Measurements from ENCODE around the gene SLC25A39.

The SLC25A39 gene

DNA sequence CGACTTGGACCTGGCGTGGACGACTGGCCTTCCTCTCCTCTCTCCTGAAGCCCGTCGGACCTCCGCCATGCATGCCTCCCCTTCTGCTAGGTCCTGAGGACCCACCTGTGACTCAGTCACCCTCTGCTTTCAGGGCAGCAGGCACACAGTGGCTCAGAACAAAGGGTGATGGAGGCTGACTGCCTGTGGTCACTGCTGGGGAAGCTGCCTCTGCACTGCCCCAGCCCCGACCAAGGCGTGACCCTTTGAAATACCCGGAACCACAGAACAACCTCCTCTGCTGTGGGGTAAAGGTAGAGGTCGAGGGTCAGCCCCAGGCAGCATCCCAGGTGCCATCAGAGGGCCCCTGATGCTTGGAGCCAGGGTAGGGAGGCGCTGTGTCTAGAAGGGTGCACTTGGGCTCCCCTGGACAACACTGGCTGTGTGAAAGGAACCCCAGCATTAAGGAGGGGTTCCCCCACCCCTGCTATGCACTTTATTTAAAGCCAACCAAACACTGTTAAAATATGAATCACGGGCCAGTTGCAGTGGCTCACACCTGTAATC, 44.2 kb downstream of the SLC25A39 start:
- no peak overlapping the region for H3K4me3 ChIP-seq (ENCODE audit: low read depth in 1 of 2, low read length in 2 of 2)

GRCh38 chr17:44279666-44280391, 44.8 kb downstream of the SLC25A39 start:
- Histone ChIP-seq H3K36me3 (ENCODE audit: insufficient read depth, low read length) (no peaks in the 10 kb centered on the region), H3K27ac (ENCODE audit: low read depth, low read length) (no peak overlapping the region), H3K27me3 (ENCODE audit: control insufficient read depth in 1 of 2, insufficient read depth in 2 of 2, low read length in 2 of 2) (no peaks in the 10 kb centered on the region), H3K4me3 (ENCODE audit: low read depth in 1 of 2, low read length in 2 of 2) (no peak overlapping the region), H3K9me3 (ENCODE audit: low read length) (no peaks in the 10 kb centered on the region), H3K4me1 (ENCODE audit: insufficient read depth, low read length) (peaks cover 3% of the 10 kb centered on the region), H3K9ac (ENCODE audit: low read length) (no peak overlapping the region)

More for the DNA sequence above, 44.2 kb downstream of the SLC25A39 start:
- no peaks in the 10 kb centered on the region for H3K36me3 ChIP-seq (ENCODE audit: insufficient read depth, low read length)
- H3K27ac ChIP-seq (ENCODE audit: low read depth, low read length), result no peak overlapping the region
- no peaks in the 10 kb centered on the region for H3K9me3 ChIP-seq (ENCODE audit: low read length)
- H3K9ac ChIP-seq (ENCODE audit: low read length), result no peak overlapping the region
- no peaks in the 10 kb centered on the region for H3K27me3 ChIP-seq (ENCODE audit: control insufficient read depth in 1 of 2, insufficient read depth in 2 of 2, low read length in 2 of 2)
- peaks cover 3% of the 10 kb centered on the region for H3K4me1 ChIP-seq (ENCODE audit: insufficient read depth, low read length)

DNA sequence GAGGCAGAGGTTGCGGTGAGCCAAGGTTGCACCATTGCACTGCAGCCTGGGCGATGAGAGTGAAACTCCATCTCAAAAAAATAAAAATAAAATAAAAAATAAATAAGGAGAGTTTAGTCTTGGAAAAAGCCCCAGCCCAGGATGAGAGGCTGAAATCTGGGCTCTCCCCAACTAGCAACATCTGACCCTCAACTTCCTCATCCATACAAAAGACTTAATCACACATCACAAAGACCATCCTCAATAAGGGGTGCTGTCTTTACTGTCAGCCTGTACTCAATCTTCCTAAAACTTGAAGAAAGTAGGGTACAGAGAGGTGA, 45.3 kb downstream of the SLC25A39 start:
- H3K9ac ChIP-seq (ENCODE audit: low read length), result no peak overlapping the region
- H3K4me1 ChIP-seq (ENCODE audit: insufficient read depth, low read length), result peaks cover 3% of the 10 kb centered on the region
- no peaks in the 10 kb centered on the region for H3K27me3 ChIP-seq (ENCODE audit: control insufficient read depth in 1 of 2, insufficient read depth in 2 of 2, low read length in 2 of 2)
- no peak overlapping the region for H3K27ac ChIP-seq (ENCODE audit: low read depth, low read length)
- H3K36me3 ChIP-seq (ENCODE audit: insufficient read depth, low read length), result no peaks in the 10 kb centered on the region
- no peaks in the 10 kb centered on the region for H3K9me3 ChIP-seq (ENCODE audit: low read length)
- H3K4me3 ChIP-seq (ENCODE audit: low read depth in 1 of 2, low read length in 2 of 2), result no peak overlapping the region

DNA sequence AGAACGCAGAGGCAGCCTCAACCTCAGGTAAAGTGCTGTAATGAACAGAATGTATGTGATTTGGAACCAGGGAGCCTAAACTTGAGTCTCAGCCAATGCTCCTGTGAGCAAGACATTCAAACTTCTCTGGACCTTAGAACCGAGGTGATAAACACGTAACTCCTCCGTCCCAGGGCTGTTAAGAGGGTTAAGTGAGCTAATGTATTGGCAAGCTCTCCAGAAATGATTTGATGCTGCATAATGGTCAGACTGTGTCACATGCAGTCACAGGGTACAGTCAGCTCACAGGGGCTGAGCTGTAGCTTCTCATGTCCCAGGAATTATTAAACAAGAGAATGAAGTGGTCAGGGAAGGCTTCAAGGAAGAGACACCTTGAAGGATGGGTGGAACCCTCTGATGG, 46.6 kb downstream of the SLC25A39 start:
- no peaks in the 10 kb centered on the region for H3K27me3 ChIP-seq (ENCODE audit: control insufficient read depth in 1 of 2, insufficient read depth in 2 of 2, low read length in 2 of 2)
- no peak overlapping the region for H3K27ac ChIP-seq (ENCODE audit: low read depth, low read length)
- no peaks in the 10 kb centered on the region for H3K9me3 ChIP-seq (ENCODE audit: low read length)
- H3K4me3 ChIP-seq (ENCODE audit: low read depth in 1 of 2, low read length in 2 of 2), result no peak overlapping the region
- H3K4me1 ChIP-seq (ENCODE audit: insufficient read depth, low read length), result peaks cover 3% of the 10 kb centered on the region
- no peaks in the 10 kb centered on the region for H3K36me3 ChIP-seq (ENCODE audit: insufficient read depth, low read length)
- H3K9ac ChIP-seq (ENCODE audit: low read length), result no peak overlapping the region

GRCh38 chr17:44273607-44274006, 51.0 kb downstream of the SLC25A39 start:
- H3K4me1 ChIP-seq (ENCODE audit: insufficient read depth, low read length), result no peaks in the 10 kb centered on the region
- peaks cover 0 to 7% of the 10 kb centered on the region in 2 donors for H3K27me3 ChIP-seq (ENCODE audit: control insufficient read depth in 1 of 2, insufficient read depth in 2 of 2, low read length in 2 of 2)
- no peaks in the 10 kb centered on the region for H3K36me3 ChIP-seq (ENCODE audit: insufficient read depth, low read length)
- no peak overlapping the region for H3K27ac ChIP-seq (ENCODE audit: low read depth, low read length)
- no peak overlapping the region for H3K9ac ChIP-seq (ENCODE audit: low read length)
- H3K4me3 ChIP-seq (ENCODE audit: low read depth in 1 of 2, low read length in 2 of 2), result no peak overlapping the region
- H3K9me3 ChIP-seq (ENCODE audit: low read length), result no peaks in the 10 kb centered on the region

GRCh38 chr17:44272954-44273353, 51.7 kb downstream of the SLC25A39 start:
- H3K4me3 ChIP-seq (ENCODE audit: low read depth in 1 of 2, low read length in 2 of 2), result no peak overlapping the region
- H3K27ac ChIP-seq (ENCODE audit: low read depth, low read length), result no peak overlapping the region
- no peaks in the 10 kb centered on the region for H3K9me3 ChIP-seq (ENCODE audit: low read length)
- no peak overlapping the region for H3K9ac ChIP-seq (ENCODE audit: low read length)
- H3K4me1 ChIP-seq (ENCODE audit: insufficient read depth, low read length), result no peaks in the 10 kb centered on the region
- H3K36me3 ChIP-seq (ENCODE audit: insufficient read depth, low read length), result no peaks in the 10 kb centered on the region
- H3K27me3 ChIP-seq (ENCODE audit: control insufficient read depth in 1 of 2, insufficient read depth in 2 of 2, low read length in 2 of 2), result peaks cover 0 to 7% of the 10 kb centered on the region in 2 donors

DNA sequence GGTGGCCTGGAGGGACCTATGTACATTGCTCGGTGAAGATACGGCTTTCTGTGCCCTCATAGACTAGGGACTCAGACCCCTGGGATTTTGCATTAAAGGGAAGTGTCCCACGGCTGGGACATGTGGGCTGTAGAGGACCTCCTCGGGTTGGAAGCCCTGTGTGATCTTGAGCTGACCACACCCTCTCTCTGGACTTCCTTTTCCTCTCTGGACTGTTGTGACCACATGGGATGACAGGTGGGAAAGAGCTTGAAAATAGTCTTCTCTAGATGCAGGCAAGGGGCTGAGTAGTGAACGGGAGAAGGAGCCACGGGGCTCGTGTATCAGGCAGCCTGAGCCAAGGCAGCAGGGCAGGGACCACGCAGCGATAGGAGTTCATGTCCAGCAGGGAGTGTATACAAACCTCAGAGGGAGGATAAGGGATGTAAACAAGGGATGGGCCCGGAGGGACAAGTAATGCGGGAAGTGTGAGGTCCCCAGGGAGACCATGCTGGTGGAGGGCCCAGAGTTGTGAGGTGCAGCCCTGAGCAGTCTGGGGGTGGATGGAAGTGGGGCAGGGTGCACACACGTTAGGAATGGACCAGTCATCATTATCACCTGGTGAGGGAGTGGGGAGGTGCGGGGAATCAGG, 52.2 kb downstream of the SLC25A39 start:
- no peaks in the 10 kb centered on the region for H3K4me1 ChIP-seq (ENCODE audit: insufficient read depth, low read length)

More for the DNA sequence above, 52.2 kb downstream of the SLC25A39 start:
- no peak overlapping the region for H3K4me3 ChIP-seq (ENCODE audit: low read depth in 1 of 2, low read length in 2 of 2)
- no peak overlapping the region for H3K27ac ChIP-seq (ENCODE audit: low read depth, low read length)
- H3K9me3 ChIP-seq (ENCODE audit: low read length), result no peaks in the 10 kb centered on the region
- peaks cover 0 to 7% of the 10 kb centered on the region in 2 donors for H3K27me3 ChIP-seq (ENCODE audit: control insufficient read depth in 1 of 2, insufficient read depth in 2 of 2, low read length in 2 of 2)
- no peak overlapping the region for H3K9ac ChIP-seq (ENCODE audit: low read length)
- no peaks in the 10 kb centered on the region for H3K36me3 ChIP-seq (ENCODE audit: insufficient read depth, low read length)
